Glutamatergic neuron (in vitro differentiated cells): Measurements from ENCODE around the gene RBM43. TPM values are rescaled to one million over a fixed set of nuclear protein-coding genes. Genes with fewer than 3 reads are reported as not detected.

Experiments
- DNase-seq: peaks from one replicate; pipeline ENCODE4 v3.0.0; 2022
- H3K27ac Mint-ChIP-seq: one replicate; pipeline ENCODE4 v1.8.0; 2020; ENCODE audit warnings: mild to moderate bottlenecking, mixed read lengths, inconsistent platforms; ENCODE audit not compliant: unreplicated experiment
- H3K27me3 Mint-ChIP-seq: one replicate; pipeline ENCODE4 v1.8.0; 2020; ENCODE audit warnings: mild to moderate bottlenecking, moderate library complexity, mixed read lengths, inconsistent platforms; ENCODE audit not compliant: unreplicated experiment
- H3K36me3 Mint-ChIP-seq: one replicate; pipeline ENCODE4 v1.8.0; 2020; ENCODE audit warnings: mild to moderate bottlenecking, mixed read lengths, inconsistent platforms; ENCODE audit not compliant: unreplicated experiment
- H3K4me1 Mint-ChIP-seq: one replicate; pipeline ENCODE4 v1.8.0; 2020; ENCODE audit warnings: mild to moderate bottlenecking, low read depth, mixed read lengths, inconsistent platforms; ENCODE audit not compliant: unreplicated experiment
- H3K4me3 Mint-ChIP-seq: one replicate; pipeline ENCODE4 v1.8.0; 2020; ENCODE audit warnings: mild to moderate bottlenecking, mixed read lengths, inconsistent platforms; ENCODE audit not compliant: unreplicated experiment
- H3K9me3 Mint-ChIP-seq: one replicate; pipeline ENCODE4 v1.8.0; 2020; ENCODE audit warnings: mild to moderate bottlenecking, moderate library complexity, mixed read lengths, inconsistent platforms; ENCODE audit not compliant: unreplicated experiment
- CTCF ChIP-seq: fragments of 200-600 bp; sonication (generic); IDR thresholded peaks from one replicate; pipeline ENCODE4 v1.5.0; 2021; ENCODE audit not compliant: partially characterized antibody, unreplicated experiment
- total RNA-seq: library from RNA; stranded (reverse); fragmentation: NEBNext Ultra II Directional; extraction: Animal tissue kit (Norgen Biotek cat#: 25700); gene quantifications from one replicate; pipeline ENCODE4 v1.2.1, GENCODE V29; 2021; ENCODE audit not compliant: unreplicated experiment

RBM43 gene
- total RNA-seq, 1 donor from 2014 or later, result 1.1 TPM

- Mint-ChIP-seq H3K9me3 (peaks cover 2% of the 10 kb centered on the region), H3K36me3 (no peaks in the 10 kb centered on the region), H3K4me3 (no peak overlapping the region), H3K27ac (no peak overlapping the region), H3K27me3 (no peaks in the 10 kb centered on the region), H3K4me1 (no peaks in the 10 kb centered on the region)
- no peak for TF ChIP-seq CTCF
- DNase-seq, result no peak
These were observed 8.3 kb upstream of the RBM43 start for GRCh38 chr2:151269798-151270568.

GRCh38 chr2:151268085-151268484 lies 6.4 kb upstream of the RBM43 start:
- DNase-seq, result no peak
- Mint-ChIP-seq H3K9me3 (peaks cover 2% of the 10 kb centered on the region), H3K4me1 (no peaks in the 10 kb centered on the region), H3K27me3 (no peaks in the 10 kb centered on the region), H3K36me3 (no peaks in the 10 kb centered on the region), H3K27ac (no peak overlapping the region), H3K4me3 (no peak overlapping the region)
- TF ChIP-seq CTCF, result no peak

GRCh38 chr2:151267537-151267936 lies 5.9 kb upstream of the RBM43 start:
- no peak overlapping the region for H3K27ac Mint-ChIP-seq
- H3K36me3 Mint-ChIP-seq, result no peaks in the 10 kb centered on the region
- no peak for DNase-seq
- no peaks in the 10 kb centered on the region for H3K4me1 Mint-ChIP-seq
- peaks cover 2% of the 10 kb centered on the region for H3K9me3 Mint-ChIP-seq
- no peaks in the 10 kb centered on the region for H3K27me3 Mint-ChIP-seq
- no peak for TF ChIP-seq CTCF
- no peak overlapping the region for H3K4me3 Mint-ChIP-seq

GRCh38 chr2:151265991-151266390 lies 4.3 kb upstream of the RBM43 start:
- H3K27me3 Mint-ChIP-seq, result no peaks in the 10 kb centered on the region
- no peak for DNase-seq
- H3K27ac Mint-ChIP-seq, result no peak overlapping the region
- H3K4me3 Mint-ChIP-seq, result no peak overlapping the region
- TF ChIP-seq CTCF, result no peak
- H3K9me3 Mint-ChIP-seq, result peaks cover 2% of the 10 kb centered on the region
- no peaks in the 10 kb centered on the region for H3K4me1 Mint-ChIP-seq
- no peaks in the 10 kb centered on the region for H3K36me3 Mint-ChIP-seq

- H3K9me3 Mint-ChIP-seq, result peaks cover 2% of the 10 kb centered on the region
- no peak for DNase-seq
- no peaks in the 10 kb centered on the region for H3K36me3 Mint-ChIP-seq
- H3K4me1 Mint-ChIP-seq, result peaks cover 3% of the 10 kb centered on the region
- no peak overlapping the region for H3K4me3 Mint-ChIP-seq
- TF ChIP-seq CTCF, result no peak
- no peaks in the 10 kb centered on the region for H3K27me3 Mint-ChIP-seq
- no peak overlapping the region for H3K27ac Mint-ChIP-seq
These were observed 2.6 kb upstream of the RBM43 start for GRCh38 chr2:151264157-151264825.
